Measurements from ENCODE around the gene ITPRID2. TPM values are rescaled to one million over a fixed set of nuclear protein-coding genes. Genes with fewer than 3 reads are reported as not detected.

ITPRID2 gene
- total and polyA plus RNA-seq, 10 of the 15 experiments (the other 5 are each of a cell fraction or from before 2014, with no cell fraction given), result 4.7 to 23.7 (median 13.1) TPM

- no peaks in the 10 kb centered on the region for H3K36me3 ChIP-seq (ENCODE audit: control insufficient read depth in 2 of 2, insufficient read depth in 2 of 2, low read length in 1 of 2)
- no TSS peak for BruUV-seq (replicated peaks)
- ChIA-PET POLR2A (interaction anchor here (0.7 kb wide), 1 partner anchor 16 kb away, joined by 3 read pairs; no protein-coding TSS in a partner anchor), SMC1A (ENCODE audit: uncharacterized antibody, unreplicated experiment) (interaction anchor here (0.6 to 5.5 kb wide), 5 partner anchors 11 to 473 kb away, joined by 3 to 40 read pairs (median 3); no protein-coding TSS in a partner anchor), RAD21 (ENCODE audit: unreplicated experiment) (interaction anchor here (0.6 to 3.2 kb wide), 6 partner anchors 11 to 837 kb away, joined by 3 to 8 read pairs (median 3); no protein-coding TSS in a partner anchor), CTCF (interaction anchor here (0.5 to 4.6 kb wide), 7 partner anchors 12 to 912 kb away, joined by 3 to 30 read pairs (median 4); partner anchors contain the start of gene UBE2E3)
- H3K9ac ChIP-seq (ENCODE audit: control insufficient read depth, insufficient read depth, low read length), result peak overlapping the region; percentile 63
- no peaks in the 10 kb centered on the region for H3K4me1 ChIP-seq (ENCODE audit: control insufficient read depth, insufficient read depth, low read length)
- H2AFZ ChIP-seq (ENCODE audit: control insufficient read depth, low read depth, low read length), result peak overlapping the region; percentile 70
- ATAC-seq (peak; percentile 82), FAIRE-seq (no peak), DNase-seq (ENCODE audit: low read depth, low spot score) (no peak)
- peak overlapping the region; percentile 66 for H3K4me2 ChIP-seq (ENCODE audit: control insufficient read depth, insufficient read depth)
- no peaks in the 10 kb centered on the region for H4K20me1 ChIP-seq (ENCODE audit: control insufficient read depth, insufficient read depth)
- intact Hi-C loops (cut with micrococcal nuclease; ENCODE audit: unreplicated experiment) (loop anchor here (2.0 to 10.0 kb wide), 2 partner anchors 307 to 911 kb away; partner anchors contain the start of gene UBE2E3), in situ Hi-C loops (cut with MboI) (no loop called here)
- H3K4me3 ChIP-seq, result peak overlapping the region; percentile 81
- under 1% methylated on average over 75 of the region's 83 CpGs for WGBS (ENCODE audit: insufficient coverage, insufficient replicate concordance, low lambda C conversion rate, missing lambda C conversion rate)
- H3K27me3 ChIP-seq (replicated peaks in 1 of 2; ENCODE audit: control insufficient read depth in 2 of 2, insufficient read depth in 2 of 2, low read length in 1 of 2), result no peaks in the 10 kb centered on the region
- peaks cover 18% of the 10 kb centered on the region for H3K79me2 ChIP-seq (ENCODE audit: control insufficient read depth, insufficient read depth, low read length)
- H3K27ac ChIP-seq (ENCODE audit: control insufficient read depth, insufficient read depth), result peak overlapping the region; percentile 41
- no peaks in the 10 kb centered on the region for H3K9me3 ChIP-seq (replicated peaks; ENCODE audit: control insufficient read depth, insufficient read depth, low read length)
- TF ChIP-seq HDAC6 (IDR thresholded peaks at IDR 0.05; ENCODE audit: unreplicated experiment), result peak; percentile 77
- TF ChIP-seq CHD2 (IDR thresholded peaks at IDR 0.05; ENCODE audit: borderline replicate concordance, low read depth, low read length), result 0 out of 2 replicates have a peak, but pooled peaks have one; percentile 8
- TF ChIP-seq CEBPZ (IDR thresholded peaks at IDR 0.05; ENCODE audit: low read depth, low read length), result no peak
- TF ChIP-seq MXI1 (IDR thresholded peaks at IDR 0.05; ENCODE audit: low read depth, low read length), result 0 out of 2 replicates have a peak, but pooled peaks have one; percentile 17
- TF ChIP-seq, protein P1, sequence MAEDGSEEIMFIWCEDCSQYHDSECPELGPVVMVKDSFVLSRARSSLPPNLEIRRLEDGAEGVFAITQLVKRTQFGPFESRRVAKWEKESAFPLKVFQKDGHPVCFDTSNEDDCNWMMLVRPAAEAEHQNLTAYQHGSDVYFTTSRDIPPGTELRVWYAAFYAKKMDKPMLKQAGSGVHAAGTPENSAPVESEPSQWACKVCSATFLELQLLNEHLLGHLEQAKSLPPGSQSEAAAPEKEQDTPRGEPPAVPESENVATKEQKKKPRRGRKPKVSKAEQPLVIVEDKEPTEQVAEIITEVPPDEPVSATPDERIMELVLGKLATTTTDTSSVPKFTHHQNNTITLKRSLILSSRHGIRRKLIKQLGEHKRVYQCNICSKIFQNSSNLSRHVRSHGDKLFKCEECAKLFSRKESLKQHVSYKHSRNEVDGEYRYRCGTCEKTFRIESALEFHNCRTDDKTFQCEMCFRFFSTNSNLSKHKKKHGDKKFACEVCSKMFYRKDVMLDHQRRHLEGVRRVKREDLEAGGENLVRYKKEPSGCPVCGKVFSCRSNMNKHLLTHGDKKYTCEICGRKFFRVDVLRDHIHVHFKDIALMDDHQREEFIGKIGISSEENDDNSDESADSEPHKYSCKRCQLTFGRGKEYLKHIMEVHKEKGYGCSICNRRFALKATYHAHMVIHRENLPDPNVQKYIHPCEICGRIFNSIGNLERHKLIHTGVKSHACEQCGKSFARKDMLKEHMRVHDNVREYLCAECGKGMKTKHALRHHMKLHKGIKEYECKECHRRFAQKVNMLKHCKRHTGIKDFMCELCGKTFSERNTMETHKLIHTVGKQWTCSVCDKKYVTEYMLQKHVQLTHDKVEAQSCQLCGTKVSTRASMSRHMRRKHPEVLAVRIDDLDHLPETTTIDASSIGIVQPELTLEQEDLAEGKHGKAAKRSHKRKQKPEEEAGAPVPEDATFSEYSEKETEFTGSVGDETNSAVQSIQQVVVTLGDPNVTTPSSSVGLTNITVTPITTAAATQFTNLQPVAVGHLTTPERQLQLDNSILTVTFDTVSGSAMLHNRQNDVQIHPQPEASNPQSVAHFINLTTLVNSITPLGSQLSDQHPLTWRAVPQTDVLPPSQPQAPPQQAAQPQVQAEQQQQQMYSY (CRISPR knock-in tag; IDR thresholded peaks at IDR 0.05), result no peak
- no peak for TF ChIP-seq BCL11A (IDR thresholded peaks at IDR 0.05; ENCODE audit: low read depth, low read length)
- 0 out of 2 replicates have a peak, but pooled peaks have one; percentile 52 for TF ChIP-seq CREB1 (IDR thresholded peaks at IDR 0.05; ENCODE audit: low read depth)
- peak; percentile 61 for TF ChIP-seq POLR2A (IDR thresholded peaks at IDR 0.05; ENCODE audit: low read depth, low read length)
- TF ChIP-seq BHLHE40 (IDR thresholded peaks at IDR 0.05; ENCODE audit: borderline replicate concordance in 1 of 2, low read depth in 2 of 2, low read length in 1 of 2), result peak; percentile 6 to 75; a peak in 3 of 4 replicates
- TF ChIP-seq FOXK2 (IDR thresholded peaks at IDR 0.05), result no peak
- no peak for TF ChIP-seq MYC (IDR thresholded peaks at IDR 0.05; ENCODE audit: insufficient read depth, insufficient read length, insufficient replicate concordance, low read length, severe bottlenecking)
- TF ChIP-seq ZNF207 (IDR thresholded peaks at IDR 0.05; ENCODE audit: borderline replicate concordance), result no peak
- TF ChIP-seq, protein P2, sequence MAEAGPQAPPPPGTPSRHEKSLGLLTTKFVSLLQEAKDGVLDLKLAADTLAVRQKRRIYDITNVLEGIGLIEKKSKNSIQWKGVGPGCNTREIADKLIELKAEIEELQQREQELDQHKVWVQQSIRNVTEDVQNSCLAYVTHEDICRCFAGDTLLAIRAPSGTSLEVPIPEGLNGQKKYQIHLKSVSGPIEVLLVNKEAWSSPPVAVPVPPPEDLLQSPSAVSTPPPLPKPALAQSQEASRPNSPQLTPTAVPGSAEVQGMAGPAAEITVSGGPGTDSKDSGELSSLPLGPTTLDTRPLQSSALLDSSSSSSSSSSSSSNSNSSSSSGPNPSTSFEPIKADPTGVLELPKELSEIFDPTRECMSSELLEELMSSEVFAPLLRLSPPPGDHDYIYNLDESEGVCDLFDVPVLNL (IDR thresholded peaks at IDR 0.05; ENCODE audit: low read depth, low read length), result no peak
Observed at GRCh38 chr2:181891966-181892798, 652 bp downstream of the ITPRID2 start.
